Heart right ventricle (tissue), 16 donors: ENCODE data around the gene ADAT2. TPM values are rescaled to one million over a fixed set of nuclear protein-coding genes. Genes with fewer than 3 reads are reported as not detected.

Source experiments
- ATAC-seq, 8 donors: fragments of 200-7000 bp; cut with Tn5 transposase; one replicate each; pipeline ENCODE4 v1.9.1; 2020; ENCODE audit warnings: mild to moderate bottlenecking in 8 of 8, moderate library complexity in 8 of 8, moderate number of reproducible peaks in 1 of 8
- DNase-seq, 2 donors: peaks; one replicate each; pipeline ENCODE4 v3.0.0-alpha.2; 2020
- H3K27ac ChIP-seq, 10 donors: fragments of 200-600 bp; sonication (generic) in 2 of 10; one replicate each; pipeline versions ENCODE4 v1.5.0 to v1.8.0; 2020 to 2022; ENCODE audit warnings: mild to moderate bottlenecking in 3 of 10
- H3K27me3 ChIP-seq, 7 donors: fragments of 200-600 bp; one replicate each; pipeline ENCODE4 v1.8.0; 2021 to 2022; ENCODE audit warnings: mild to moderate bottlenecking in 2 of 7
- H3K36me3 ChIP-seq, 9 donors: fragments of 200-600 bp; sonication (generic) in 1 of 9; one replicate each; pipeline versions ENCODE4 v1.5.0 to v1.8.0; 2020 to 2022; ENCODE audit warnings: mild to moderate bottlenecking in 2 of 9
- H3K4me1 ChIP-seq, 9 donors: fragments of 200-600 bp; sonication (generic) in 1 of 9; one replicate each; pipeline versions ENCODE4 v1.5.0 to v1.8.0; 2020 to 2022; ENCODE audit warnings: mild to moderate bottlenecking in 4 of 9
- H3K4me3 ChIP-seq, 10 donors: fragments of 200-600 bp; sonication (generic) in 2 of 10; one replicate each; pipeline versions ENCODE4 v1.5.0 to v1.8.0; 2020 to 2022; ENCODE audit warnings: mild to moderate bottlenecking in 7 of 10, moderate library complexity in 2 of 10
- H3K9me3 ChIP-seq, 11 donors: fragments of 200-600 bp in 10 of 11; sonication (generic) in 2 of 11; one replicate each; pipeline versions ENCODE4 v1.5.0 to v1.8.0; 2013 to 2022; ENCODE audit warnings: mild to moderate bottlenecking in 2 of 11, control low read depth in 1 of 11, moderate library complexity in 1 of 11
- CTCF ChIP-seq, 9 donors: fragments of 200-600 bp; sonication (generic) in 2 of 9; IDR thresholded peaks; one replicate each; pipeline versions ENCODE4 v1.5.0 to v1.8.0; 2021 to 2022; ENCODE audit warnings: antibody characterized with exemption in 9 of 9, mild to moderate bottlenecking in 5 of 9, moderate library complexity in 1 of 9
- WGBS, 2 donors: extraction: QIAGEN DNeasy Blood & Tissue Kit; methylation state at CpG; one replicate each; pipeline ENCODE4 v1.1.7; 2013; ENCODE audit warnings: inconsistent platforms in 1 of 2; 5-methylcytosine and 5-hydroxymethylcytosine counted together
- intact Hi-C, 10 donors: fragments of 100-400 bp; cut with DNase I; formaldehyde crosslinking; loops; one replicate each; pipeline versions ENCODE4 v1.11.1 to v1.14.2; 2022
- polyA plus RNA-seq, 2 donors: library from polyadenylated mRNA; stranded (reverse); fragments of 200-250 nt; gene quantifications; one replicate each; pipeline ENCODE4 v1.2.3, GENCODE V29; 2013
- total RNA-seq, 10 donors: library from RNA; stranded (reverse); fragmentation: NEBNext Ultra II Directional in 3 of 10; extraction: Animal tissue kit (Norgen Biotek cat#: 25700) in 3 of 10; gene quantifications; one replicate each; pipeline versions ENCODE4 v1.2.1 to v1.2.4, GENCODE V29; 2021 to 2023
- donor health status: Arrhythmogenic right ventricular cardiomyopathy.
- donor health status: ischemic (EF 13 %, LVEDD 7.1; RV severe dilation, severe dysfunction).
- donor health status: healthy with polysubstance abuse.
- donor health status: DM: no; HTN: yes; CAD: no.
- donor health status: DM: no; HTN: no; CAD: no.
- donor health status: ischemic (EF 25% LVEDD 6.9; RV normal size, moderate dysfunction).
- donor health status: ischemic (EF 25% LVEDD 5.7; RV mildly dilated, moderate dysfunction).
- donor health status: healthy.
- donor health status: DM: yes; HTN: yes; CAD: no.
- donor health status: Ischemic cardiomyopathy.
- donor health status: ischemic (EF 35%, LVEDD 5.7; RV mildly dilated, moderate dysfunction).
- donor health status: nonischemic (EF 11% LVEDD 7.7; RV severe dilation, severe dysfunction).
- donor health status: DM: yes; HTN: yes; CAD: no.
- donor health status: PGD.
- donor health status: ischemic (EF 29% LVEDD 5.4; RV normal size, mild dysfunction).
- donor health status: nonischemic (EF 23%, LVEDD 6.1; RV moderate dilation, normal function).

Gene ADAT2
- total and polyA plus RNA-seq, 12 donors = 0.98 to 4.3 (median 1.5) TPM

GRCh38 chr6:143390278-143390677, 60.2 kb downstream of the ADAT2 start:
- ATAC-seq = no peak
- H3K9me3 ChIP-seq = no peaks in the 10 kb centered on the region
- intact Hi-C loops = no loop called here
- H3K36me3 ChIP-seq = no peaks in the 10 kb centered on the region
- peaks cover 0 to 5% (median 0%) of the 10 kb centered on the region in 7 donors for H3K27me3 ChIP-seq
- no peaks in the 10 kb centered on the region for H3K4me1 ChIP-seq
- WGBS, 2 donors = 89% methylated on average over 3 of the region's 3 CpGs
- no peak overlapping the region for H3K27ac ChIP-seq
- no peak for TF ChIP-seq CTCF (IDR thresholded peaks at IDR 0.05)
- DNase-seq = no peak
- H3K4me3 ChIP-seq = no peak overlapping the region

DNA sequence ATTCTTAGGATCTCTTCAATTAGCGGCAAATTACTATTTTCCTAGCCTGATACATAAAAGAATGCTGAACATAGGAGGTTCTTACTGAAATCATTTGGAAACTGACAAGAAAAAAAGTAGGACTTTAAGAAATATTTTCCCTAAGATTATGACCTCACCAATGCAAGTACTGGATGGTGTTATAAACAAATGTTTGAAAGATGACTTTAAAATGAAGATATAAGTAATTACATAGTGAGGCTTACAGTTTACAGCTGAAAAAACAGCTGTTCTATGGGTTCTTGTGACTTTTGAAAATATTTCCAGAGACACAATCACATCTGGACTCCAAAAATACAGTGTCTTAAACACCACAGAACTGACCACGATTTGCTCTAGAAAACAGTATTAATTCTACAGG, 64.9 kb downstream of the ADAT2 start:
- 76 to 87% methylated on average over 2 of the region's 2 CpGs for WGBS, 2 donors
- H3K27me3 ChIP-seq = no peaks in the 10 kb centered on the region
- ATAC-seq = no peak
- DNase-seq = no peak
- no peak overlapping the region for H3K4me3 ChIP-seq
- no peak overlapping the region for H3K27ac ChIP-seq
- H3K36me3 ChIP-seq = no peaks in the 10 kb centered on the region
- peaks cover 0 to 7% (median 0%) of the 10 kb centered on the region in 11 donors for H3K9me3 ChIP-seq
- no peaks in the 10 kb centered on the region for H3K4me1 ChIP-seq
- intact Hi-C loops = no loop called here
- no peak for TF ChIP-seq CTCF (IDR thresholded peaks at IDR 0.05)

GRCh38 chr6:143376861-143377260, 73.6 kb downstream of the ADAT2 start:
- H3K27me3 ChIP-seq = no peaks in the 10 kb centered on the region
- no peak overlapping the region for H3K4me3 ChIP-seq
- no peak for TF ChIP-seq CTCF (IDR thresholded peaks at IDR 0.05)
- DNase-seq = no peak
- H3K27ac ChIP-seq = no peak overlapping the region
- intact Hi-C loops = no loop called here
- ATAC-seq = no peak
- H3K4me1 ChIP-seq = no peaks in the 10 kb centered on the region
- H3K9me3 ChIP-seq = peaks cover 0 to 3% (median 0%) of the 10 kb centered on the region in 11 donors
- no peaks in the 10 kb centered on the region for H3K36me3 ChIP-seq

DNA sequence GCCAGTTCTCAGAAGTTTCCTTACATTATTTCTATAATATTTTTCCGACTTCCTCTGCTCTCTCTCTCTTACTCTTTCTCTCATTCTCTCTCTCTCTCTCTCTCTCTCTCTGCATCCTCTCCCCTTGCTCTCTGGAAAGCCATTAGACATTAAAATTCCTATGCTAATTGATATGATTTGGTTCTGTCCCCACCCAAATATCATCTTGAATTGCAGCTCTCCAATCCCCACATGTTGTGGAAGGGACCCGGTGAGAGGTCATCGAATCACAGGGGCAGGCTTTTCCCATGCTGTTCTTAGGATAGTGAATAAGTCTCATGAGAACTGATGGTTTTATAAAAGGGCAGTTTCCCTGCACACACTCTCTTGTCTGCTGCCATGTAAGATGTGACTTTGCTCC, 74.1 kb downstream of the ADAT2 start:
- Histone ChIP-seq H3K27me3 (no peaks in the 10 kb centered on the region), H3K4me1 (no peaks in the 10 kb centered on the region), H3K9me3 (peaks cover 0 to 3% (median 0%) of the 10 kb centered on the region in 11 donors), H3K27ac (no peak overlapping the region), H3K36me3 (no peaks in the 10 kb centered on the region), H3K4me3 (no peak overlapping the region)
- ATAC-seq (no peak), DNase-seq (no peak)
- WGBS, 2 donors = 91 to 96% methylated on average over 3 of the region's 3 CpGs
- intact Hi-C loops = no loop called here
- TF ChIP-seq CTCF (IDR thresholded peaks at IDR 0.05) = no peak
